ENCODE data around the gene DEFB125.

Gene DEFB125

GRCh38 chr20:87401-87800, at the start of gene DEFB125:
Gene DEFB125, plus strand, starts transcription at chr20:87672. Its CDS starts 38 bp downstream, at chr20:87710.
- TF ChIP-seq, protein P1, sequence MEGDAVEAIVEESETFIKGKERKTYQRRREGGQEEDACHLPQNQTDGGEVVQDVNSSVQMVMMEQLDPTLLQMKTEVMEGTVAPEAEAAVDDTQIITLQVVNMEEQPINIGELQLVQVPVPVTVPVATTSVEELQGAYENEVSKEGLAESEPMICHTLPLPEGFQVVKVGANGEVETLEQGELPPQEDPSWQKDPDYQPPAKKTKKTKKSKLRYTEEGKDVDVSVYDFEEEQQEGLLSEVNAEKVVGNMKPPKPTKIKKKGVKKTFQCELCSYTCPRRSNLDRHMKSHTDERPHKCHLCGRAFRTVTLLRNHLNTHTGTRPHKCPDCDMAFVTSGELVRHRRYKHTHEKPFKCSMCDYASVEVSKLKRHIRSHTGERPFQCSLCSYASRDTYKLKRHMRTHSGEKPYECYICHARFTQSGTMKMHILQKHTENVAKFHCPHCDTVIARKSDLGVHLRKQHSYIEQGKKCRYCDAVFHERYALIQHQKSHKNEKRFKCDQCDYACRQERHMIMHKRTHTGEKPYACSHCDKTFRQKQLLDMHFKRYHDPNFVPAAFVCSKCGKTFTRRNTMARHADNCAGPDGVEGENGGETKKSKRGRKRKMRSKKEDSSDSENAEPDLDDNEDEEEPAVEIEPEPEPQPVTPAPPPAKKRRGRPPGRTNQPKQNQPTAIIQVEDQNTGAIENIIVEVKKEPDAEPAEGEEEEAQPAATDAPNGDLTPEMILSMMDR (IDR thresholded peaks at IDR 0.05; ENCODE audit: extremely low read depth, insufficient read depth, missing control alignments), result no peak
- in situ Hi-C loops (cut with MboI; ENCODE audit: low pct_unique_long_range_greater_than_20kb, low sequenced_read_pairs, unreplicated experiment), result no loop called here
- DNase-seq (ENCODE audit: low spot score), result no peak

DNA sequence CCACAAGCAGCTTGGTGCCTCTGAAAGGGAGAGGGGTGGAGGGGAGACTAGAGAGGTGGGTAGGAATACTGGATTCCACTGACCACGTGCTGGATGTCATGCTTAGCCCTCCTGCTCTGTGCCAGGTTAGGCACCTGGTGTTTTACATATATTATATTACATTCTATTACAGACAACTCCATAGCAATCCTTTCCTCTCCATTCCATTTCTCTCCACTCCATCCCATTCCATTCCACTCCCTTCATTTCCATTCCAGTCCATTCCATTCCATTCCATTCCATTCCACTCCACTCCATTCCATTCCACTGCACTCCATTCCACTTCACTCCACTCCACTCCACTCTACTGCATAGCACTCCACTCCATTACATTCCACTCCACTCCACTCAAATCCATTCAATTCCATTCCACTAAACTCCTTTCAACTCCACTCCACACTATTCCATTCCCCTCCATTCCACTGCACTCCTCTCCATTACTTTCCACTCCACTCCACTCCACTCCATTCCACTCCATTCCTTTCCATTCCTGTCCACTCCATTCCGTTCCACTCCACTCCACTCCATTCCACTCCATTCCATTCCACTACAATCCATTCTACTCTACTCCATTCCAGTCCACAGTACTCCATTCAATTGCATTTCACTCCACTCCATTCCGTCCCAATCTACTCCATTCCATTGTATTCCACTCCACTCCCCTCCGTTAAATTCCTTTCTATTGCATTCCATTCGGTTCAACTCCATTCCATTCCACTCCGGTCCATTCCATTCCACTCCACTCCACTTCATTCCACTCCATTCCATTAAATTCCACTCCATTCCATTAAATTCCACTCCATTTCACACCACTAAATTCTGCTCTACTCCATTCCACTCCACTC, 27.2 kb upstream of the DEFB125 start:
- no peak for DNase-seq (ENCODE audit: low spot score)
- in situ Hi-C loops (cut with MboI; ENCODE audit: low pct_unique_long_range_greater_than_20kb, low sequenced_read_pairs, unreplicated experiment), result no loop called here
- TF ChIP-seq, protein P1 (IDR thresholded peaks at IDR 0.05; ENCODE audit: extremely low read depth, insufficient read depth, missing control alignments), result no peak

DNA sequence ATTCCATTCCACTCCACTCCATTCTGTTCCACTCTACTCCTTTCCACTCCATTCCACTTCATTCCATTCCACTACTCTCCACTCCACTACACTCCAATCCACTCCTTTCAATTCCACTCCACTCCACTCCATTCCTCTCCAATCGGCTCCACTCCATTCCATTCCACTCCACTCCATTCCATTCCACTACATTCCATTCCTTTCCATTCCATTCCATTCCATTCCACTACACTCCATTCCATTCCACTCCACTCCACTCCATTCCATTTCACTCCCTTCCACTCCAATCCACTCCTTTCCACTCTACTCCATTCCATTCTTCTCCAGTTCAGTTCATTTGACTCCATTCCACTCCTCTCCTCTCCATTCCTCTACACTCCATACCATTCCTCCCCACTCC, 26.2 kb upstream of the DEFB125 start:
- in situ Hi-C loops (cut with MboI; ENCODE audit: low pct_unique_long_range_greater_than_20kb, low sequenced_read_pairs, unreplicated experiment), result no loop called here
- TF ChIP-seq, protein P1 (IDR thresholded peaks at IDR 0.05; ENCODE audit: extremely low read depth, insufficient read depth, missing control alignments), result no peak
- DNase-seq (ENCODE audit: low spot score), result no peak

GRCh38 chr20:61757-62156, 25.7 kb upstream of the DEFB125 start:
- in situ Hi-C loops (cut with MboI; ENCODE audit: low pct_unique_long_range_greater_than_20kb, low sequenced_read_pairs, unreplicated experiment), result no loop called here
- TF ChIP-seq, protein P1 (IDR thresholded peaks at IDR 0.05; ENCODE audit: extremely low read depth, insufficient read depth, missing control alignments), result no peak
- no peak for DNase-seq (ENCODE audit: low spot score)

- in situ Hi-C loops (cut with MboI; ENCODE audit: low pct_unique_long_range_greater_than_20kb, low sequenced_read_pairs, unreplicated experiment), result no loop called here
- no peak for DNase-seq (ENCODE audit: low spot score)
- TF ChIP-seq, protein P1 (IDR thresholded peaks at IDR 0.05; ENCODE audit: extremely low read depth, insufficient read depth, missing control alignments), result no peak
Measured at GRCh38 chr20:62487-62886, 25.0 kb upstream of the DEFB125 start.

DNA sequence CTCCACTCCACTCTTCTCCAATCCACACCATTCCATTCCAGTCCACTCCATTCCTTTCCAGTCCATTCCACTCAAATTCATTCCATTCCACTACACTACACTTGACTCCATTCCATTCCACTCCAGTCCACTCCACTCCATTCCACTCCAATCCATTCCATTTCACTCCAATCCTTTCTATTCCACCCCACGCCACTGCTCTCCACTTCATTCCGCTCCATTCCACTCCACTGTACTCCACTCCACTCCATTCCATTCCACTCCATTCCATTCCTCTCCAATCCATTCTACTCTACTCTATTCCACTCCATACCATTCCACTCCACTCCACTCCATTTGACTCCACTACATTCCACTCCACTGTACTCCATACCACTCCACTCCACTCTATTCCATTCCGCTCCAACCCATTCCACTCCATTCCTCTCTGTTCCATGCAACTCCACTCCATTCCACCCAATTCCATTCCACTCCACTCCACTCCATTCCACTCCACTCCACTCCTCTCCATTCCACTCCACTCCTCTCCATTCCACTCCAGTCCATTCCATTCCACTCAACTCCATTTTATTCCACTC, 23.4 kb upstream of the DEFB125 start:
- TF ChIP-seq, protein P1 (IDR thresholded peaks at IDR 0.05; ENCODE audit: extremely low read depth, insufficient read depth, missing control alignments), result no peak
- in situ Hi-C loops (cut with MboI; ENCODE audit: low pct_unique_long_range_greater_than_20kb, low sequenced_read_pairs, unreplicated experiment), result no loop called here
- DNase-seq (ENCODE audit: low spot score), result no peak

All from GM13977 (cell line).